ENCODE measurements around the gene SAC3D1. TPM values are rescaled to one million over a fixed set of nuclear protein-coding genes. Genes with fewer than 3 reads are reported as not detected.

The SAC3D1 gene
- total and polyA plus RNA-seq, 2 of the 4 experiments (the other 2 are of a cell fraction), result 2.9 to 13.2 TPM

DNA sequence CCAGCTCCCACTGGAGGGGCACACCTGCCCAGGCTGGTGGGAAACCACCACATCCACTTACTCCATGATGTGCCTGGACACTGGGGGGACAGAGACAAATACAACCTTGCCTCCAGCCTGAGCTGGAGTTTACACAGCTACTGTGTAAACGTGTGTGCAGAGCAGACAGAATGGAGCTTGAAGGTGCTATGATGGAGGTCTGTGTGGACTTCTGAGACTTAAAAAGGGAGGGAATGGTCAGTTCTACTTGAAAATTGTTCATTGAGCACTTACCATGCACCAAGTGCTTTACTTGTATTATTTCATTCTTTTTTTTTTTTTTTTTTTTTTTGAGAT is 31.6 kb downstream of the SAC3D1 start:
- Histone ChIP-seq H3K9me1 (ENCODE audit: insufficient read depth, low read length) (no peaks in the 10 kb centered on the region; the same call in 1 of the 2 replicates), H3K4ac (ENCODE audit: low read depth, low read length) (no peak overlapping the region), H3K79me1 (ENCODE audit: low read depth in 1 of 2, low read length in 2 of 2) (peaks cover 3 to 6% of the 10 kb centered on the region in 2 experiments; a peak in 3 of 4 replicates), H3K9ac (ENCODE audit: low read depth, low read length) (no peak overlapping the region), H3K9me3 (ENCODE audit: control insufficient read depth, insufficient read depth, low read length) (no peaks in the 10 kb centered on the region), H2BK15ac (ENCODE audit: low read depth, low read length) (no peak overlapping the region), H3K14ac (replicated peaks; ENCODE audit: low read depth, low read length) (no peak overlapping the region), H4K8ac (ENCODE audit: low read depth in 2 of 2, low read length in 2 of 2) (no peak overlapping the region), H2AK5ac (ENCODE audit: low read depth, low read length) (no peak overlapping the region), H3K56ac (ENCODE audit: extremely low read depth, insufficient read depth, low read length) (no peak overlapping the region), H3K4me2 (ENCODE audit: low read depth, low read length) (no peak overlapping the region), H3K36me3 (ENCODE audit: control insufficient read depth, insufficient read depth, low read length) (no peaks in the 10 kb centered on the region; the same call in none of the 2 replicates), H3K27me3 (ENCODE audit: control insufficient read depth, insufficient read depth, low read length) (no peaks in the 10 kb centered on the region), H2BK120ac (ENCODE audit: low read depth, low read length) (no peak overlapping the region), H2BK5ac (ENCODE audit: low read depth, low read length, poor library complexity, severe bottlenecking) (no peak overlapping the region), H4K5ac (ENCODE audit: low read depth, low read length) (no peak overlapping the region), H2AFZ (replicated peaks; ENCODE audit: low read length, poor library complexity) (no peak overlapping the region), H4K20me1 (ENCODE audit: insufficient read depth, low read length) (no peaks in the 10 kb centered on the region), H3K27ac (ENCODE audit: insufficient read depth, low read length) (no peak overlapping the region), H4K91ac (ENCODE audit: insufficient read depth, low read depth, low read length) (no peak overlapping the region), H2AK9ac (replicated peaks; ENCODE audit: low read depth, low read length, poor library complexity) (peak overlapping the region; percentile 42), H3K4me3 (ENCODE audit: insufficient read depth, low read depth, low read length) (no peak overlapping the region), H3K4me1 (ENCODE audit: control insufficient read depth, insufficient read depth, low read length) (no peaks in the 10 kb centered on the region), H3K23ac (ENCODE audit: low read depth, low read length) (no peak overlapping the region), H3K18ac (ENCODE audit: low read depth, low read length) (no peak overlapping the region), H2BK20ac (ENCODE audit: low read depth, low read length) (no peak overlapping the region)
- in situ Hi-C loops (cut with MboI; ENCODE audit: low sequenced_read_pairs), result no loop called here
- ChIA-PET POLR2A (ENCODE audit: unreplicated experiment) (no interaction called here), CTCF (no interaction called here)
- ATAC-seq (ENCODE audit: low read depth) (no peak), DNase-seq (no peak)
- no TSS peak for BruUV-seq (replicated peaks)
- TF ChIP-seq, protein P1, sequence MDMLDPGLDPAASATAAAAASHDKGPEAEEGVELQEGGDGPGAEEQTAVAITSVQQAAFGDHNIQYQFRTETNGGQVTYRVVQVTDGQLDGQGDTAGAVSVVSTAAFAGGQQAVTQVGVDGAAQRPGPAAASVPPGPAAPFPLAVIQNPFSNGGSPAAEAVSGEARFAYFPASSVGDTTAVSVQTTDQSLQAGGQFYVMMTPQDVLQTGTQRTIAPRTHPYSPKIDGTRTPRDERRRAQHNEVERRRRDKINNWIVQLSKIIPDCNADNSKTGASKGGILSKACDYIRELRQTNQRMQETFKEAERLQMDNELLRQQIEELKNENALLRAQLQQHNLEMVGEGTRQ (IDR thresholded peaks at IDR 0.05; ENCODE audit: low read depth, low read length), result no peak
- TF ChIP-seq FOS (IDR thresholded peaks at IDR 0.05; ENCODE audit: low read depth, low read length), result no peak
- no peak for TF ChIP-seq MAFK (IDR thresholded peaks at IDR 0.05; ENCODE audit: low read depth, low read length)
- no peak for TF ChIP-seq RFX5 (IDR thresholded peaks at IDR 0.05; ENCODE audit: low read depth, low read length)
- no peak for TF ChIP-seq CEBPB (IDR thresholded peaks at IDR 0.05; ENCODE audit: low read depth, low read length)
- no peak for TF ChIP-seq BHLHE40 (IDR thresholded peaks at IDR 0.05; ENCODE audit: low read depth, low read length)
- TF ChIP-seq MAZ (IDR thresholded peaks at IDR 0.05; ENCODE audit: borderline replicate concordance, low read depth, low read length), result no peak
- TF ChIP-seq NFE2L2 (IDR thresholded peaks at IDR 0.05; ENCODE audit: low read depth, low read length), result no peak
- TF ChIP-seq MXI1 (IDR thresholded peaks at IDR 0.05; ENCODE audit: borderline replicate concordance, low read depth, low read length), result no peak
- WGBS, 2 experiments (ENCODE audit: extremely low coverage in 2 of 2, insufficient read length in 1 of 2), result no CpG with 5 or more reads among the region's 1 CpG
- intact Hi-C loops (cut with micrococcal nuclease), result no loop called here
- dilution Hi-C loops (cut with HindIII; ENCODE audit: low sequenced_read_pairs, unreplicated experiment), result no loop called here
